ENCODE results near the gene RIPPLY3.
"Not testable (repeated sequence)": the region's sequence is repeated elsewhere in the genome, so short reads cannot be mapped to it uniquely, and the experiment has no call there.

The RIPPLY3 gene

DNA sequence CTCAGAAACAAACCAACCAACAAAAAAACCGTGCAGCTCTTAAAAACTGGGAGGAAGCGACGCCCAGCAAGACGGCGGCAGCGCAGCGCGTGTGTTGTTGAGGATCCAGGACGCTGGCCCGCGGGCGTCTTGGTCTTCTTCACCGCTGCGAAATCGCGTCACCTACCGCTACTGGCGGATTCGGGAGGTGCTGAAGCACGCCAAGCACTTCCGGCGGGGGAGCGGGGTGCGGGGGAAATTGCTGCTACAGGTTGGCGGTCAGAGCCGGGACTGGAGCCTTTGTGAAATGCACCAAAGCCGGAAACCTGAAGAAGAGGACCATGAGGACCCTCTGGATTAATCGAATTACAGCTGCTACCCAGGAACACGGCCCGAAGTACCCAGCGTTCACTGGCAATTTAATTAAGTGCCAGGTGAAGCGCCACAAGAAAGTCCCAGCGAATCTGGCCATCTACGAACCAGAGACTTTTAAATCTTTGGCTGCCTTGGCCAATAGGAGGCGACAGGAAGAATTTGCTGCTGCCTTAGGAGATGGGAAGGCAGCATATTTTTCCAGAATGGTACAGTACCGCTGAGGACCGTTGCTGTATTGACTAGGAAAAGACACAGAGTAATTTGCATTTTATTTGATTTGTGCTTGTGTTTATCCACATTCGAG is 11.9 kb upstream of the RIPPLY3 start:
- no peak for DNase-seq (ENCODE audit: low spot score)
- TF ChIP-seq, protein P1, sequence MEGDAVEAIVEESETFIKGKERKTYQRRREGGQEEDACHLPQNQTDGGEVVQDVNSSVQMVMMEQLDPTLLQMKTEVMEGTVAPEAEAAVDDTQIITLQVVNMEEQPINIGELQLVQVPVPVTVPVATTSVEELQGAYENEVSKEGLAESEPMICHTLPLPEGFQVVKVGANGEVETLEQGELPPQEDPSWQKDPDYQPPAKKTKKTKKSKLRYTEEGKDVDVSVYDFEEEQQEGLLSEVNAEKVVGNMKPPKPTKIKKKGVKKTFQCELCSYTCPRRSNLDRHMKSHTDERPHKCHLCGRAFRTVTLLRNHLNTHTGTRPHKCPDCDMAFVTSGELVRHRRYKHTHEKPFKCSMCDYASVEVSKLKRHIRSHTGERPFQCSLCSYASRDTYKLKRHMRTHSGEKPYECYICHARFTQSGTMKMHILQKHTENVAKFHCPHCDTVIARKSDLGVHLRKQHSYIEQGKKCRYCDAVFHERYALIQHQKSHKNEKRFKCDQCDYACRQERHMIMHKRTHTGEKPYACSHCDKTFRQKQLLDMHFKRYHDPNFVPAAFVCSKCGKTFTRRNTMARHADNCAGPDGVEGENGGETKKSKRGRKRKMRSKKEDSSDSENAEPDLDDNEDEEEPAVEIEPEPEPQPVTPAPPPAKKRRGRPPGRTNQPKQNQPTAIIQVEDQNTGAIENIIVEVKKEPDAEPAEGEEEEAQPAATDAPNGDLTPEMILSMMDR (IDR thresholded peaks at IDR 0.05; ENCODE audit: extremely low read depth, missing control alignments), result no peak

DNA sequence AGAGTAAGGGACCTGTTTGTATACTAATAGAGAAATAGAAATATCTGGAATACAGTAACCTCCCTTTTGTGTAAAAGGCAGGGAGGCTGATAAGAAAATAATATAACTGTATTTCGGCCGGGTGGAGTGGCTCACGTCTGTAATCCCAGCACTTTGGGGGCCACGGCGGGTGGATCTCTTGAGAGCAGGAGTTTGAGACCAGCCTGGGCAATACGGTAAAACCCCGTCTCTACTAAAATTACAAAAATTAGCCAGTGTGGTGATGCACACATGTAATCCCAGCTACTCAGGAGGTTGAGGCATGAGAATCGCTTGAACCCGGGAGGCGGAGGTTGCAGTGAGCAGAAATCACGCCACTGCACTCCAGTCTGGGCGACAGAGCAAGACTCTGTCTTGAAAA is 11.2 kb upstream of the RIPPLY3 start:
- DNase-seq (ENCODE audit: low spot score), result not testable (repeated sequence)

DNA sequence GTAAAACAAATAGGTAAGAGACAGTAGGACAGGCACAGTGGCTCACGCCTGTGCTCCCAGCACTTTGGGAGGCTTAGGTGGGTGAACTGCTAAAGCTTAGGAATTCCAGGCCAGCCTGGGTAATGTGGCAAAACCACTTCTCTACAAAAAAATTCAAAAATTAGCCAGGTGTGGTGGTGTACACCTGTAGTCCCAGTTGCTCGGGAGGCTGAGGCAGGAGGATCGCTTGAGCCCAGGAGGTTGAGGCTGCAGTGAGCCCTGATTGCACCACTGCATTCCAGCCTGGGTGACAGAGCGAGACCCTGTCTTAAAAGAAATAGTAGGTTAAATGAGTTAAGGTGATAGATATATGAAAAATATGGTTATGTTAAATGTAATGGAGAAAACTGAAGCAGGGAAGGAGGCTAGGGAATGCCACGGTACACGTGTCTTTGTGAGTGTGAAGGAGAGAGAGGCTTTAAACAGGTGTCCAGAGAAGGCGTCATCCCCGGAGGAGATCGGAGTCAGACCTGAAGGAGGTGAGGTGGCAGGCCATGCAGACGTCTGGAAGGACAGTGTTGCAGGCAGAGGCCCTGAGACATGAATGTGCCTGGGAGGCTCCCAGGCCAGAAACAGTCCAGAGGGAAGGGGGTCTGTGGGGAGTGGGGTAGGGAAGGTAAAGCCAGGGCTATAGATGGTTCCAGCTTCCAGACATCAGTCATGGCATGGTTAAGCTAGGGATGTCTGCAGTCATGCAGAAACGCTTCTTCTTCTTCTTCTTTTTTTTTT is 7.2 kb upstream of the RIPPLY3 start:
- TF ChIP-seq, protein P1 (IDR thresholded peaks at IDR 0.05; ENCODE audit: extremely low read depth, missing control alignments), result no peak
- no peak for DNase-seq (ENCODE audit: low spot score)

DNA sequence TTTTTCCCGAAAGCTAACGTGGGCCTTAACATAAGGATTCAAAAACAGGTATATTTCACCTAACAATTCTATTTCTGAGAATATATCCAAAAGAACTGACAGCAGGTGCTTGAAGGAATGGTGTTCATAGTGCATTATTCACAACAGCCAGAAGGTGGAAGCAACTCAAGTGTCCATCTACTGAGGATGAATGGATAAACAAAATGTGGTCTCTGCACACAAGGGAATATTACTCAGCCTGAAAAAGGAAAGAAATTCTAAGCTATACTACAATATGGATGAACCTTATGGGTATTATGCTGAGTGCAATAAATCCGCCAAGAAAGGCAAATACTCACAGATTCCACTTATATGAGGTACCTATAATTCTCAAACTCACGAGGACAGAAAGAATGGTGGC is 6.1 kb upstream of the RIPPLY3 start:
- TF ChIP-seq, protein P1 (IDR thresholded peaks at IDR 0.05; ENCODE audit: extremely low read depth, missing control alignments), result no peak
- DNase-seq (ENCODE audit: low spot score), result no peak

DNA sequence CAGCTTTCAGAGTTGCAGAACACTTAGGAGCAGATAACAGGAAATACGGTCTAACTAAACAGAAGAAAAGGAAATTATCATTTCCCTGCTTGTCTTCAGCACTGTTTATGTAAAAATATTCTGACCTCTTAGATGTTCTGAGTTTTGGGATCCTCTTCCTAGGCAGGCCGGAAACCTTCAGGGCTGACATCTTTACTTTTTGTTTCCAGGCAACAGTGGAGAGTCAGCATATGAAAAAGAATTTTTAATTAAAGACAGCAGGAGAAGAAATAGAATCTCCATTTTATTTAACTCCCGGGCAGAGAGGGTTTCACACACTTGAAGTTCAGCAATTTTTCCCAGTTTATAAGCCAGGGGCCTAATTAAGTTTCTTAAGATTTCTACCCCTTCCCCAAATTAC is 5.1 kb upstream of the RIPPLY3 start:
- no peak for DNase-seq (ENCODE audit: low spot score)
- TF ChIP-seq, protein P1 (IDR thresholded peaks at IDR 0.05; ENCODE audit: extremely low read depth, missing control alignments), result no peak

DNA sequence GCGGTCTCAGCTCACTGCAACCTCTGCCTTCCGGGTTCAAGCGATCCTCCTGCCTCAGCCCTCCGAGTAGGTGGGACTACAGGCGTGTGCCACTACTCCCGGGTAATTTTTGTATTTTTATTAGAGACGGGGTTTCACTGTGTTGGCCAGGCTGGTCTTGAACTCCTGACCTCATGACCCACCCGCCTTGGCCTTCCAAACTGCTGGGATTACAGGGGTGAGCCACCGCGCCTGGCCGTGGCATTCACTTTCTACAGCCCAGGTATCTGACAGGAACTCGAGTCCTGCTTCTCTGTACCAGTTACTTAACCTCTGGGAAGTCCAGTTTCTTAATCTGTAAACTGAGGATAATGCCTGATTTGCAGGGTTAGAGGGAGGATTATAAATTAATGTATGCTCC is 3.7 kb upstream of the RIPPLY3 start:
- DNase-seq (ENCODE audit: low spot score), result not testable (repeated sequence)

DNA sequence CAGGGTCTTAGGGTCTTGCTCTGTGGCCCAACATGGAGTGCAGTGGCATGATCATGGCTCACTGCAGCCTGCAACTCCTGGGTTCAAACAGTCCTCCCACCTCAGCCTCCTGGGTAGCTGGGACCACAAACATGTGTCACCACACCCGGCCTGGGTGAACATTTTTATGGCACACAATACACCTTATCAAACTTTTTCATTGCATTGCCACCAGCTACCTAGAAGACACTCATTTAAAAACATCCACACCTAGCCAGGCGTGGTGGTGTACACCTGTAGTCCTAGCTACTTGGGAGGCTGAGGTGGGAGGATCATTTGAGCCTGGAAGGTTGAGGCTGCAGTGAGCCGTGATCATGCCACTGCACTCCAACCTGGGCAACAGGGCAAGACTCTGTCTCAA is 2.6 kb upstream of the RIPPLY3 start:
- not testable (repeated sequence) for DNase-seq (ENCODE audit: low spot score)

DNA sequence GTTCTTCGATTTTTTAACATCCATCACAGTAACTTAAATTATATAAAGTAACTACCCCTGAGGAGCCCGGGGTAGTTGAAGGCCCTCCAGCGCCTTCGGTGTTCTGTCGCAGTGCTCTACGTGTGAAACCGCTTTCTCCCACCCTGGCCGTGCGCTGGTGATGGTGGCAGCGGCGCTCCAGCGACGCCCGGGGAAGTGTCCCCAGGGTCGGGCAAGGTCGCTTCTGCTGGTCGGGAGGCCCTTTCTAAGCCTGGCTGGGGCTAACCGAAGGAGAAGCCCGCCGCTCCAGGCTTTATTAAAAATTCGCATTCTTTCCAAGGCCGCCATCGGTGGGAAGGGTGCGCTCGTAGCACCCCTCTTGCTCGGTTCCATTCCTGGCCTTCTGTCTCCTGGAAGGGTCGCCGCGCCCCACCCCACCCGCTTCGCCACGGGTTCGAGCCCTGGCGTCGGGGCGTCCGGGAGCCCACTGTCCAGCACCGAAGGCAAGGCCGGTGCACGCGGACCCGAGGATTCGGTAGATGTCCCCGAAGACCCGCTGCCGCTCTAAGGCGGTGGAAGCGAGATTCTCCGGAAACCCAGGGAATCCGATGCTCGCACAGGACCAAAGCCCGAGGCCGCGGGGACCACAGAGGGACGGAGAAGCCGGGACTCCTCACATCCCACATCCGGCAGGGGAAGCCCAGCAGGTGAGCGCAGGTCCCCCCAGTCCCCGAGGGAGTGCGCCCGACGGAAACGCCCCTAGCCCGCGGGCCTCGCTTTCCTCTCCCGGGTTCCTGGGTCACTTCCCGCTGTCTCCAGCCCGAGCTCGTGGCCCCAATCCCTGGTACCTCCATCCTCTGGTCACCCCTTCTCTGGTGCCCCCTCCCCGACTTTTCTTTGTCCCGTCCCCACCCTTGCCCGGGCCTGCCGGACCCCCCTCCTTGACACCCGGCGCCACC is 685 bp upstream of the RIPPLY3 start:
- DNase-seq (ENCODE audit: low spot score), result peak; percentile 48
- TF ChIP-seq, protein P1 (IDR thresholded peaks at IDR 0.05; ENCODE audit: extremely low read depth, missing control alignments), result no peak
